Lung (tissue), 12 donors: Measurements from ENCODE around the gene VMO1. TPM values are rescaled to one million over a fixed set of nuclear protein-coding genes. Genes with fewer than 3 reads are reported as not detected.

ENCODE experiments used
- ATAC-seq: fragments of 200-7000 bp; cut with Tn5 transposase; one replicate; pipeline ENCODE4 v1.9.1; 2020; ENCODE audit warnings: moderate number of reproducible peaks; ENCODE audit not compliant: insufficient read depth, low FRiP score
- DNase-seq, 3 donors: peaks; one replicate each; pipeline ENCODE4 v3.0.0-alpha.2; 2013 to 2017
- H3K27ac ChIP-seq, 2 donors: one replicate each; pipeline ENCODE4 v1.5.1; 2013; ENCODE audit warnings: mild to moderate bottlenecking in 2 of 2, moderate library complexity in 2 of 2, control low read depth in 1 of 2, inconsistent platforms in 1 of 2, low read depth in 1 of 2, low read length in 1 of 2
- H3K27me3 ChIP-seq, 3 donors: one replicate each; pipeline ENCODE4 v1.5.1; 2013; ENCODE audit warnings: low read length in 2 of 3; ENCODE audit not compliant: control insufficient read depth in 3 of 3, insufficient read depth in 3 of 3
- H3K36me3 ChIP-seq, 4 donors: one replicate each; pipeline ENCODE4 v1.5.1; 2013; ENCODE audit warnings: low read length in 4 of 4, mild to moderate bottlenecking in 1 of 4, moderate library complexity in 1 of 4; ENCODE audit not compliant: control insufficient read depth in 4 of 4, insufficient read depth in 4 of 4
- H3K4me1 ChIP-seq, 5 donors: one replicate each; pipeline ENCODE4 v1.5.1; 2013; ENCODE audit warnings: low read length in 5 of 5, mild to moderate bottlenecking in 2 of 5, moderate library complexity in 1 of 5; ENCODE audit not compliant: control insufficient read depth in 5 of 5, insufficient read depth in 5 of 5
- H3K4me3 ChIP-seq: one replicate; pipeline ENCODE4 v1.5.1; 2013; ENCODE audit warnings: mild to moderate bottlenecking, control low read depth, moderate library complexity
- H3K9ac ChIP-seq, 2 donors: one replicate each; pipeline ENCODE4 v1.5.1; 2013; ENCODE audit warnings: low read length in 2 of 2, control low read depth in 1 of 2; ENCODE audit not compliant: insufficient read depth in 1 of 2
- H3K9me3 ChIP-seq, 4 donors: one replicate each; pipeline ENCODE4 v1.5.1; 2013; ENCODE audit warnings: low read length in 3 of 4, mild to moderate bottlenecking in 1 of 4, moderate library complexity in 1 of 4; ENCODE audit not compliant: control insufficient read depth in 4 of 4, insufficient read depth in 3 of 4
- CTCF ChIP-seq: IDR thresholded peaks from 2 replicates; pipeline ENCODE4 v1.5.1; 2012; ENCODE audit warnings: mild to moderate bottlenecking; ENCODE audit errors: control extremely low read depth, extremely low read depth
- WGBS, 2 donors: extraction: QIAGEN DNeasy Blood & Tissue Kit; methylation state at CpG; one replicate each; pipeline ENCODE4 v1.1.7; 2013; 5-methylcytosine and 5-hydroxymethylcytosine counted together
- polyA plus RNA-seq, 2 donors: library from polyadenylated mRNA; stranded (reverse); fragments of 200-250 nt; gene quantifications; one replicate each; pipeline ENCODE4 v1.2.1, GENCODE V29; 2013
- total RNA-seq, 2 donors: library from RNA; depleted of rRNA in 1 of 2; stranded (reverse); fragments of >200 nt in 1 of 2; gene quantifications; one replicate each; pipeline ENCODE4 v1.2.1, GENCODE V29; 2014 to 2021
- donor health status: control.
- donor health status: control.
- donor health status: Bipolar disorder and iron deficiency.
- donor health status: healthy.
- donor health status: DM: yes; HTN: yes; CAD: no.

VMO1 gene
- total and polyA plus RNA-seq, 4 donors, result 2.1 to 21.8 (median 17.7) TPM

DNA sequence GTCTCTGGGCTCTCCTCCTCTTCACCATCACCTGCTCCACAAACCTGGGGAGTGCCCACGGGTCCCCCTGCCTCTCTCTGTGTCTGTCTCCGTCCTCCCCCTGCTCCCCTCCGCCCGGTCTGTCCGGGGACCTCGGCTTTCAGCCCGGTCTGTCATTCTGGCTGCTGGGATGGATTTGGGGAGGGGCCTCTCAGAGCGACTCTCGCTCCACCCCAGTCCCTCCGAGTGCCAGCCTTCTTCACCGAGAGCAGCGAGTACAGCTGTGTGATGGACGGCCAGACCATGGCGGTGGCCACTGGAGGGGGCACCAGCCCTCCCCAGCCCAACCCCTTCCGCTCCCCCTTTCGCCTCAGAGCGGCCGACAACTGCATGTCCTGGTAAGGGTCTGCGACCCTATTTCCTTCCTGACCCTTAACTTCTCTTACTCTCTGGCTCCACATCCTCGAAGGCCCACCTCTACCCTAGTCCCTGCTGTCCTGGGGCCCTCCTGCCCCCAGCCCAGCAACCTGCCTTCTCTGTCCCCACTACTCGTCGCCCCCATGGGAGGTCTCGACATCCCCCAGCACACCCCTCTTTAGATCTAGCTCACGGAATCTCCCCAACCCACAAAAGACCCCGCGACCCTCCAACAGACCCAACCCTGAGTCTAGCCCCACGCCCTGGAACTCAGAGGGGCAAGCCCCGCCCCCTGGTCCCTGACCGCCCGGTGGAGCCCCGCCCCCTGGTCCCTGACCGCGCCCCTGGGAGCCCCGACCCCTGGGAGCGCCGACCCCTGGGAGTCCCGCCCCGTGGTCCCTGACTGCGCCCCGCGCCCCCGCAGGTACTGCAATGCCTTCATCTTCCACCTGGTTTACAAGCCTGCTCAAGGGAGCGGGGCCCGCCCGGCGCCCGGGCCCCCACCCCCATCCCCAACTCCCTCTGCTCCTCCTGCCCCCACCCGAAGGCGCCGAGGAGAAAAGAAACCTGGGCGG is 40.9 kb downstream of the VMO1 start:
- peak; percentile 22 to 38 (median 32) for DNase-seq
- Histone ChIP-seq H3K4me1 (peaks cover 0 to 10% (median 0%) of the 10 kb centered on the region in 5 donors), H3K9me3 (no peaks in the 10 kb centered on the region), H3K4me3 (no peak overlapping the region), H3K27ac (no peak overlapping the region), H3K27me3 (peaks cover 0 to 27% (median 3%) of the 10 kb centered on the region in 3 donors), H3K36me3 (no peaks in the 10 kb centered on the region), H3K9ac (no peak overlapping the region)
- TF ChIP-seq CTCF, result no peak
- no peak for ATAC-seq
- 14 to 28% methylated on average over 51 of the region's 51 CpGs for WGBS, 2 donors

- no peak for TF ChIP-seq CTCF
- H3K4me3 ChIP-seq, result no peak overlapping the region
- no peak overlapping the region for H3K27ac ChIP-seq
- H3K4me1 ChIP-seq, result peaks cover 0 to 11% (median 0%) of the 10 kb centered on the region in 5 donors
- no peak overlapping the region for H3K9ac ChIP-seq
- 90 to 92% methylated on average over 8 to 9 of the region's 9 CpGs for WGBS, 2 donors
- DNase-seq (no peak), ATAC-seq (no peak)
- H3K36me3 ChIP-seq, result no peaks in the 10 kb centered on the region
- peaks cover 0 to 32% (median 7%) of the 10 kb centered on the region in 3 donors for H3K27me3 ChIP-seq
- no peaks in the 10 kb centered on the region for H3K9me3 ChIP-seq
Observed at GRCh38 chr17:4743898-4744297, 42.3 kb downstream of the VMO1 start.

- H3K9ac ChIP-seq, result no peak overlapping the region
- no peak overlapping the region for H3K4me3 ChIP-seq
- no peak for ATAC-seq
- H3K27ac ChIP-seq, result no peak overlapping the region
- no peaks in the 10 kb centered on the region for H3K36me3 ChIP-seq
- peaks cover 0 to 16% (median 2%) of the 10 kb centered on the region in 5 donors for H3K4me1 ChIP-seq
- peaks cover 0 to 37% (median 14%) of the 10 kb centered on the region in 3 donors for H3K27me3 ChIP-seq
- no peaks in the 10 kb centered on the region for H3K9me3 ChIP-seq
- TF ChIP-seq CTCF, result no peak
- DNase-seq, result no peak
- 95 to 98% methylated on average over 8 of the region's 8 CpGs for WGBS, 2 donors
Observed at GRCh38 chr17:4743216-4743615, 42.9 kb downstream of the VMO1 start.
